ENCODE data around the gene ADGRE3.

The ADGRE3 gene

GRCh38 chr19:14670408-14670807, 4.2 kb downstream of the ADGRE3 start:
- H3K4me1 ChIP-seq (ENCODE audit: control insufficient read depth, insufficient read depth, low read length, poor library complexity, severe bottlenecking): no peaks in the 10 kb centered on the region
- 39 to 45% methylated on average over 2 of the region's 2 CpGs for WGBS, 2 experiments (ENCODE audit: insufficient coverage in 2 of 2)
- H3K9me3 ChIP-seq (ENCODE audit: control insufficient read depth, low read length): peaks cover 6% of the 10 kb centered on the region
- no peak overlapping the region for H3K4me3 ChIP-seq (ENCODE audit: extremely low read depth, insufficient read depth, low read length, poor library complexity, severe bottlenecking)
- no peaks in the 10 kb centered on the region for H3K36me3 ChIP-seq (ENCODE audit: control insufficient read depth, insufficient read depth, low read length)
- no peak overlapping the region for H3K27ac ChIP-seq (ENCODE audit: low read depth, low read length, severe bottlenecking)

- WGBS, 2 experiments (ENCODE audit: insufficient coverage in 2 of 2): 56 to 63% methylated on average over 2 of the region's 3 CpGs
- H3K9me3 ChIP-seq (ENCODE audit: control insufficient read depth, low read length): peaks cover 6% of the 10 kb centered on the region
- H3K27ac ChIP-seq (ENCODE audit: low read depth, low read length, severe bottlenecking): no peak overlapping the region
- no peaks in the 10 kb centered on the region for H3K4me1 ChIP-seq (ENCODE audit: control insufficient read depth, insufficient read depth, low read length, poor library complexity, severe bottlenecking)
- no peaks in the 10 kb centered on the region for H3K36me3 ChIP-seq (ENCODE audit: control insufficient read depth, insufficient read depth, low read length)
- H3K4me3 ChIP-seq (ENCODE audit: extremely low read depth, insufficient read depth, low read length, poor library complexity, severe bottlenecking): no peak overlapping the region
These were observed 4.7 kb downstream of the ADGRE3 start for GRCh38 chr19:14669940-14670339.

- Histone ChIP-seq H3K9me3 (ENCODE audit: control insufficient read depth, low read length) (peaks cover 13% of the 10 kb centered on the region), H3K27ac (ENCODE audit: low read depth, low read length, severe bottlenecking) (no peak overlapping the region), H3K4me3 (ENCODE audit: extremely low read depth, insufficient read depth, low read length, poor library complexity, severe bottlenecking) (no peak overlapping the region), H3K4me1 (ENCODE audit: control insufficient read depth, insufficient read depth, low read length, poor library complexity, severe bottlenecking) (no peaks in the 10 kb centered on the region), H3K36me3 (ENCODE audit: control insufficient read depth, insufficient read depth, low read length) (no peaks in the 10 kb centered on the region)
- 78% methylated on average over 10 of the region's 12 CpGs for WGBS, 2 experiments (ENCODE audit: insufficient coverage in 2 of 2)
These were observed 13.2 kb downstream of the ADGRE3 start for GRCh38 chr19:14661372-14661924.

DNA sequence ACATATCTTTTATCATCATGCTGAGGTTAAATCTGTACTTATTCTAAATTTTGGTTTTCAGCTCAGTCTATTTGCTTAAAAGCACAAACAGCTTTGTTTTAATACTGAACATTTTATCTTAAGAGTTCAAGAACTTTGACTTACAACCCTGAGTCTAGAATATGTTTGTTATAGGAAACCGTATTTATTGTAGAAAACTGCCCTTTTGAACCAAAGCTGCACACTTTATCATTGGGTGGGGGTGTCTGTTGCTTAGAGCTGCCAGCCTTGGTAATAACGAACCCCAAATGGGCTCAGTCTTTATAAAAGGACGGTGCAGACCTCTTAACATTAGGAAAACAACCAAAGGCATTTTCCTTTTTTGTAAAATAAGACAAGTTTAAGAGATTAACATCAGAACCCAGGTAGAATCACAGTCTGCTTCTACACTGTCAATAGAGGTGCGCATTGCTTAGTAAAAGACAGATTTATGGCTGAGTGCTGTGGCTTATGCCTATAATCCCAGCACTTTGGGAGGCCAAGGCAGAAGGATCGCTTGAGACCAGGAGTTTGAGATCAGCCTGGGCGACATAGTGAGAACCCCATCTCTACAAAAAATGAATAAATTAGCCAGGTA, 14.7 kb downstream of the ADGRE3 start:
- H3K36me3 ChIP-seq (ENCODE audit: control insufficient read depth, insufficient read depth, low read length): no peaks in the 10 kb centered on the region
- H3K9me3 ChIP-seq (ENCODE audit: control insufficient read depth, low read length): peaks cover 22% of the 10 kb centered on the region
- WGBS, 2 experiments (ENCODE audit: insufficient coverage in 2 of 2): 57 to 94% methylated on average over 2 to 5 of the region's 6 CpGs
- no peak overlapping the region for H3K4me3 ChIP-seq (ENCODE audit: extremely low read depth, insufficient read depth, low read length, poor library complexity, severe bottlenecking)
- H3K4me1 ChIP-seq (ENCODE audit: control insufficient read depth, insufficient read depth, low read length, poor library complexity, severe bottlenecking): no peaks in the 10 kb centered on the region
- H3K27ac ChIP-seq (ENCODE audit: low read depth, low read length, severe bottlenecking): no peak overlapping the region

DNA sequence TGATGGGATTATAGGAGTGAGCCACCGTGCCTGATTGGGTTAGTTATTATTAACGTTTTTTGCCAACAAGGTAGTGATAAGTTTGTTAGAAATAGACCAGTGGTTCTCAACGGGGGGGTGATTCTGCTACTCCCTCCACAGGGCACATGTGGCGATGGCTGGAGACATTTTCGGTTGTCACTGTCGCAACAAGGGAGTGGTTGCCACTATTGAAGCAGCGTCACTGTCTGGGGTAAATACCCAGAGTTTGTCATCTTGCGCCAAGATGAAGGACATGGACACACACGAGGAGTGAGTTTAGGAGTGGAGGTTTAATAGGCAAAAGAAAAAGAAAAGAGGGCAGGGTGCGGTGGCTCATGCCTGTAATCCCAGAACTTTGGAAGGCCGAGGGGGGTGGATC, 18.9 kb downstream of the ADGRE3 start:
- H3K4me3 ChIP-seq (ENCODE audit: extremely low read depth, insufficient read depth, low read length, poor library complexity, severe bottlenecking): no peak overlapping the region
- no peaks in the 10 kb centered on the region for H3K36me3 ChIP-seq (ENCODE audit: control insufficient read depth, insufficient read depth, low read length)
- H3K4me1 ChIP-seq (ENCODE audit: control insufficient read depth, insufficient read depth, low read length, poor library complexity, severe bottlenecking): no peaks in the 10 kb centered on the region
- 70 to 83% methylated on average over 10 to 11 of the region's 11 CpGs for WGBS, 2 experiments (ENCODE audit: insufficient coverage in 2 of 2)
- H3K27ac ChIP-seq (ENCODE audit: low read depth, low read length, severe bottlenecking): no peak overlapping the region
- H3K9me3 ChIP-seq (ENCODE audit: control insufficient read depth, low read length): peaks cover 26% of the 10 kb centered on the region

GRCh38 chr19:14654786-14655560, 19.7 kb downstream of the ADGRE3 start:
- WGBS, 2 experiments (ENCODE audit: insufficient coverage in 2 of 2): 40 to 56% methylated on average over 3 to 6 of the region's 7 CpGs
- Histone ChIP-seq H3K9me3 (ENCODE audit: control insufficient read depth, low read length) (peaks cover 22% of the 10 kb centered on the region), H3K27ac (ENCODE audit: low read depth, low read length, severe bottlenecking) (no peak overlapping the region), H3K4me1 (ENCODE audit: control insufficient read depth, insufficient read depth, low read length, poor library complexity, severe bottlenecking) (no peaks in the 10 kb centered on the region), H3K4me3 (ENCODE audit: extremely low read depth, insufficient read depth, low read length, poor library complexity, severe bottlenecking) (no peak overlapping the region), H3K36me3 (ENCODE audit: control insufficient read depth, insufficient read depth, low read length) (no peaks in the 10 kb centered on the region)

- no peaks in the 10 kb centered on the region for H3K36me3 ChIP-seq (ENCODE audit: control insufficient read depth, insufficient read depth, low read length)
- no peaks in the 10 kb centered on the region for H3K4me1 ChIP-seq (ENCODE audit: control insufficient read depth, insufficient read depth, low read length, poor library complexity, severe bottlenecking)
- H3K9me3 ChIP-seq (ENCODE audit: control insufficient read depth, low read length): peaks cover 19% of the 10 kb centered on the region
- H3K4me3 ChIP-seq (ENCODE audit: extremely low read depth, insufficient read depth, low read length, poor library complexity, severe bottlenecking): no peak overlapping the region
- 68 to 74% methylated on average over 2 of the region's 2 CpGs for WGBS, 2 experiments (ENCODE audit: insufficient coverage in 2 of 2)
- no peak overlapping the region for H3K27ac ChIP-seq (ENCODE audit: low read depth, low read length, severe bottlenecking)
These were observed 24.5 kb downstream of the ADGRE3 start for GRCh38 chr19:14650161-14650560.

DNA sequence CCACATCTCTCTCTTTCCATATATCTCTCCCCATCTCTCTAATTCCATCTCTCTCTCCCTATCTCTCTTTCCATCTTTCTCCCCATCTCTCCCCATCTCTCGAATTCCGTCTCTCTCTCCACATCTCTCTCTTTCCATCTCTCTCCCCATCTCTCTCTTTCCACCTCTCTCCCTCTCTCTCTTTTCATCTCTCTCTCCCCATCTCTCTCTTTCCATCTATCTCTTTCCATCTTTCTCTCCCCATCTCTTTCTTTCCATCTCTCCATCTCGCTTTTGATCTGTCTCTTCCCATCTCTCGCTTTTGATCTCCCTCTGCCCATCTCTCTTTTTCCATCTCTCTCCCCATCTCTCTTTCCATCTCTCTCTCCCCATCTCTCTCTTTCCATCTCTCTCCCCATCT, 25.6 kb downstream of the ADGRE3 start:
- H3K27ac ChIP-seq (ENCODE audit: low read depth, low read length, severe bottlenecking): no peak overlapping the region
- H3K4me3 ChIP-seq (ENCODE audit: extremely low read depth, insufficient read depth, low read length, poor library complexity, severe bottlenecking): no peak overlapping the region
- WGBS, 2 experiments (ENCODE audit: insufficient coverage in 2 of 2): 63 to 67% methylated on average over 4 of the region's 4 CpGs
- no peaks in the 10 kb centered on the region for H3K4me1 ChIP-seq (ENCODE audit: control insufficient read depth, insufficient read depth, low read length, poor library complexity, severe bottlenecking)
- H3K9me3 ChIP-seq (ENCODE audit: control insufficient read depth, low read length): peaks cover 19% of the 10 kb centered on the region
- no peaks in the 10 kb centered on the region for H3K36me3 ChIP-seq (ENCODE audit: control insufficient read depth, insufficient read depth, low read length)

- 50 to 81% methylated on average over 1 to 2 of the region's 2 CpGs for WGBS, 2 experiments (ENCODE audit: insufficient coverage in 2 of 2)
- Histone ChIP-seq H3K4me1 (ENCODE audit: control insufficient read depth, insufficient read depth, low read length, poor library complexity, severe bottlenecking) (no peaks in the 10 kb centered on the region), H3K27ac (ENCODE audit: low read depth, low read length, severe bottlenecking) (no peak overlapping the region), H3K9me3 (ENCODE audit: control insufficient read depth, low read length) (peaks cover 16% of the 10 kb centered on the region), H3K36me3 (ENCODE audit: control insufficient read depth, insufficient read depth, low read length) (no peaks in the 10 kb centered on the region), H3K4me3 (ENCODE audit: extremely low read depth, insufficient read depth, low read length, poor library complexity, severe bottlenecking) (no peak overlapping the region)
These were observed 26.1 kb downstream of the ADGRE3 start for GRCh38 chr19:14648506-14648905.

- peaks cover 22% of the 10 kb centered on the region for H3K9me3 ChIP-seq (ENCODE audit: control insufficient read depth, low read length)
- H3K27ac ChIP-seq (ENCODE audit: low read depth, low read length, severe bottlenecking): no peak overlapping the region
- no peaks in the 10 kb centered on the region for H3K36me3 ChIP-seq (ENCODE audit: control insufficient read depth, insufficient read depth, low read length)
- H3K4me1 ChIP-seq (ENCODE audit: control insufficient read depth, insufficient read depth, low read length, poor library complexity, severe bottlenecking): no peaks in the 10 kb centered on the region
- WGBS, 2 experiments (ENCODE audit: insufficient coverage in 2 of 2): 42 to 44% methylated on average over 1 to 2 of the region's 4 CpGs
- no peak overlapping the region for H3K4me3 ChIP-seq (ENCODE audit: extremely low read depth, insufficient read depth, low read length, poor library complexity, severe bottlenecking)
These were observed 34.9 kb downstream of the ADGRE3 start for GRCh38 chr19:14639536-14640277.
